Endodermal cell (in vitro differentiated cells): ENCODE results near the gene TTC28. TPM values are rescaled to one million over a fixed set of nuclear protein-coding genes. Genes with fewer than 3 reads are reported as not detected.

Source experiments
- DNase-seq: peaks from one replicate; pipeline ENCODE4 v3.0.0-alpha.2; 2017
- H3K27ac ChIP-seq: 2 replicates; pipeline ENCODE4 v1.5.1; 2013; ENCODE audit warnings: mild to moderate bottlenecking, low read depth, low read length, moderate library complexity
- H3K27me3 ChIP-seq: 2 replicates; pipeline ENCODE4 v1.6.1; 2013; ENCODE audit warnings: mild to moderate bottlenecking, low read length, moderate library complexity; ENCODE audit not compliant: insufficient read depth, control insufficient read depth, poor library complexity, severe bottlenecking
- H3K36me3 ChIP-seq: 2 replicates; pipeline ENCODE4 v1.7.0; 2013; ENCODE audit warnings: mild to moderate bottlenecking, low read length, moderate library complexity; ENCODE audit not compliant: control insufficient read depth, insufficient read depth
- H3K4me1 ChIP-seq: one replicate; pipeline ENCODE4 v1.7.0; 2013; ENCODE audit warnings: low read length; ENCODE audit not compliant: control insufficient read depth, insufficient read depth
- H3K4me3 ChIP-seq: 2 replicates; pipeline ENCODE4 v1.5.1; 2013; ENCODE audit warnings: mild to moderate bottlenecking, low read length, moderate library complexity
- H3K9ac ChIP-seq: 2 replicates; pipeline ENCODE4 v1.6.1; 2013; ENCODE audit warnings: mild to moderate bottlenecking, low read length, moderate library complexity; ENCODE audit not compliant: poor library complexity, severe bottlenecking; ENCODE audit errors: extremely low read depth
- H3K9me3 ChIP-seq: 2 replicates; pipeline ENCODE4 v1.6.1; 2013; ENCODE audit warnings: mild to moderate bottlenecking, low read length, moderate library complexity; ENCODE audit not compliant: control insufficient read depth
- H3K27ac Mint-ChIP-seq: 2 replicates; pipeline ENCODE4 v1.8.0; 2020; ENCODE audit warnings: mixed read lengths
- H3K27me3 Mint-ChIP-seq: 2 replicates; pipeline ENCODE4 v1.8.0; 2021; ENCODE audit warnings: mild to moderate bottlenecking, mixed read lengths; ENCODE audit not compliant: insufficient read depth
- H3K36me3 Mint-ChIP-seq: 2 replicates; pipeline ENCODE4 v1.8.0; 2020; ENCODE audit warnings: low read depth, mixed read lengths
- H3K4me1 Mint-ChIP-seq: 2 replicates; pipeline ENCODE4 v1.8.0; 2020; ENCODE audit warnings: mixed read lengths
- H3K4me3 Mint-ChIP-seq: 2 replicates; pipeline ENCODE4 v1.8.0; 2020; ENCODE audit warnings: mild to moderate bottlenecking, moderate library complexity, mixed read lengths
- H3K9me3 Mint-ChIP-seq: 2 replicates; pipeline ENCODE4 v1.8.0; 2020; ENCODE audit warnings: mild to moderate bottlenecking, mixed read lengths
- WGBS, 2 experiments: methylation state at CpG; one replicate each; pipeline versions ENCODE4 v1.1.5 to v1.1.7; 2013; ENCODE audit warnings: missing lambda C conversion rate in 2 of 2, mixed read lengths in 1 of 2; ENCODE audit not compliant: insufficient coverage in 1 of 2, insufficient read length in 1 of 2; 5-methylcytosine and 5-hydroxymethylcytosine counted together
- total RNA-seq, 2 donors: library from RNA; stranded (reverse); fragmentation: NEBNext Ultra II Directional in 1 of 2; extraction: Animal tissue kit (Norgen Biotek cat#: 25700) in 1 of 2; gene quantifications; 2 replicates in 1 of 2; 3 replicates in 1 of 2; pipeline ENCODE4 v1.2.1, GENCODE V29; 2021
- TF ChIP-seq, protein P1 (sequence below): fragments of 200-600 bp; sonication (generic); conservative IDR thresholded peaks from 2 replicates; pipeline ENCODE4 v1.5.0; 2021; ENCODE audit warnings: antibody characterized with exemption, mild to moderate bottlenecking

Gene TTC28
- total RNA-seq, 2 donors from 2014 or later, result 28.6 to 34.0 TPM

DNA sequence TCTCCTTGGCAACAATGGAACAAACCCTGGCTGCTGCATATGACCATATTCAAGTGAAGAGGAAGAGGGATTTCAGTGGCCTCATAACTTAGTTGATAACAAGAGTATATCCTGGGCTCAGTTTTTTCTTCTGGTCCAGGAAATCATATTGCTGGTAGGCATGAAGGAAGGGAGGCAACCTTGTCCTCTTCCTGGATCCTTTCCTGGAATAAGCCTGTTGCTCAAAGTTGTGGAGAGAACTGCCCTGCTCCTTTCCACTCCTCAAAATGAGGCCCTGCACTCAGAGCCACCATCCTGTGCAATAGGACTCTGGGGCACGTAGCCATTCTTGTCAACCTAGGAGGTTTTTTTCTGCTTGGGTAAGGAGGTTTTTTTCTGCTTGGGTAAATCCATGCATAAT lies 631.9 kb downstream of the TTC28 start:
- Histone ChIP-seq H3K4me1 (no peaks in the 10 kb centered on the region), H3K27me3 (no peaks in the 10 kb centered on the region), H3K4me3 (no peak overlapping the region), H3K9ac (no peak overlapping the region), H3K36me3 (no peaks in the 10 kb centered on the region), H3K27ac (no peak overlapping the region), H3K9me3 (no peaks in the 10 kb centered on the region)
- Mint-ChIP-seq H3K4me1 (peaks cover 4% of the 10 kb centered on the region), H3K27ac (no peak overlapping the region), H3K36me3 (no peaks in the 10 kb centered on the region), H3K27me3 (no peaks in the 10 kb centered on the region), H3K4me3 (no peak overlapping the region), H3K9me3 (no peaks in the 10 kb centered on the region)
- TF ChIP-seq, protein P1, sequence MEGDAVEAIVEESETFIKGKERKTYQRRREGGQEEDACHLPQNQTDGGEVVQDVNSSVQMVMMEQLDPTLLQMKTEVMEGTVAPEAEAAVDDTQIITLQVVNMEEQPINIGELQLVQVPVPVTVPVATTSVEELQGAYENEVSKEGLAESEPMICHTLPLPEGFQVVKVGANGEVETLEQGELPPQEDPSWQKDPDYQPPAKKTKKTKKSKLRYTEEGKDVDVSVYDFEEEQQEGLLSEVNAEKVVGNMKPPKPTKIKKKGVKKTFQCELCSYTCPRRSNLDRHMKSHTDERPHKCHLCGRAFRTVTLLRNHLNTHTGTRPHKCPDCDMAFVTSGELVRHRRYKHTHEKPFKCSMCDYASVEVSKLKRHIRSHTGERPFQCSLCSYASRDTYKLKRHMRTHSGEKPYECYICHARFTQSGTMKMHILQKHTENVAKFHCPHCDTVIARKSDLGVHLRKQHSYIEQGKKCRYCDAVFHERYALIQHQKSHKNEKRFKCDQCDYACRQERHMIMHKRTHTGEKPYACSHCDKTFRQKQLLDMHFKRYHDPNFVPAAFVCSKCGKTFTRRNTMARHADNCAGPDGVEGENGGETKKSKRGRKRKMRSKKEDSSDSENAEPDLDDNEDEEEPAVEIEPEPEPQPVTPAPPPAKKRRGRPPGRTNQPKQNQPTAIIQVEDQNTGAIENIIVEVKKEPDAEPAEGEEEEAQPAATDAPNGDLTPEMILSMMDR, result no peak
- 95 to 100% methylated on average over 1 of the region's 1 CpG for WGBS, 2 experiments
- no peak for DNase-seq

DNA sequence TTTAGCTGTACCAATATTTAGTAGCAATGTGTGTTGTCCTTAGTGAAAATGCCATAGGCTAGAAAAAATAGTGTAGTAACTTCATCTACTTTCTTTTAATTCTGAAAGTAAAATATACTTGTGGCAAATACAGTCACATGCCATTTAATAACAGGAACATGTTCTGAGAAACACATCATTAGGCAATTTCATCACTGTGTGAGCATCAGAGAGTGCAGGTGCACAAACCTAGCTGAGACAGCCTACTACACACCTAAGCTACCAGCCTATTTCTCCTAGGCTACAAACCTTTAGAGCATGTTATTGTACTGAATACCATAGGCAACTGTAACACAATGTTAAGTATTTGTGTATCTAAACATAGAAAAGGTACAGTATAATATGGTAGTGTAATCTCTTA lies 633.5 kb downstream of the TTC28 start:
- Histone ChIP-seq H3K27me3 (no peaks in the 10 kb centered on the region), H3K27ac (no peak overlapping the region), H3K4me3 (no peak overlapping the region), H3K4me1 (no peaks in the 10 kb centered on the region), H3K9me3 (no peaks in the 10 kb centered on the region), H3K9ac (no peak overlapping the region), H3K36me3 (no peaks in the 10 kb centered on the region)
- H3K27ac Mint-ChIP-seq, result no peak overlapping the region
- TF ChIP-seq, protein P1, result no peak
- H3K4me3 Mint-ChIP-seq, result no peak overlapping the region
- no peak for DNase-seq
- peaks cover 1% of the 10 kb centered on the region for H3K27me3 Mint-ChIP-seq
- H3K9me3 Mint-ChIP-seq, result no peaks in the 10 kb centered on the region
- H3K4me1 Mint-ChIP-seq, result peaks cover 4% of the 10 kb centered on the region
- H3K36me3 Mint-ChIP-seq, result no peaks in the 10 kb centered on the region

DNA sequence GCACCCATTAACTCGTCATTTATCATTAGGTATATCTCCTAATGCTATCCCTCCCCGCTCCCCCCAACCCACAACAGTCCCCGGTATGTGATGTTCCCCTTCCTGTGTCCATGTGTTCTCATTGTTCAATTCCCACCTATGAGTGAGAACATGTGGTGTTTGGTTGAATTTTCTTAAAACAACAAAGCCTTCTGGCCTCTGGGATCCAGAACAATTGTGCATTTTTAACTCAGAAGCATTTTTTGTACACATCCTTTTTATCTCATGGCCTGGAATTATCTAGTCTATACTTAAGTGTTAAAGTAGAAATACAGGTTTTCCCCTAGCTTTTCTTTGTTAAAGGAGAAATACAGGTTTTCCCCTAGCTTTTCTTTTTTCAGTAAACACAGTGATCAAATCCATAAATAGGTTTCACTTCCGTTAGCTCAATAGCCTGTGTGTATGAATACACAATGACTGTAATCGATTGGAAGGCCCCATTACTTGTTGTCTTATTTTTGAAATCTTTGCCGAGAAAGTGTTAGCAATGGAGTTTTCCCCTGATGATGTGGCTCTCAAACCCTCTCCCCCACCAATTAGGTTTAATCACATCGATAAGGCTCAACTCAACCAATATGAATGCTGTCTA lies 635.0 kb downstream of the TTC28 start:
- peaks cover 1% of the 10 kb centered on the region for H3K27me3 Mint-ChIP-seq
- Histone ChIP-seq H3K27me3 (no peaks in the 10 kb centered on the region), H3K36me3 (no peaks in the 10 kb centered on the region), H3K4me1 (no peaks in the 10 kb centered on the region), H3K4me3 (no peak overlapping the region), H3K9me3 (no peaks in the 10 kb centered on the region), H3K27ac (no peak overlapping the region), H3K9ac (no peak overlapping the region)
- H3K27ac Mint-ChIP-seq, result no peak overlapping the region
- peaks cover 4% of the 10 kb centered on the region for H3K4me1 Mint-ChIP-seq
- TF ChIP-seq, protein P1, result no peak
- no peak overlapping the region for H3K4me3 Mint-ChIP-seq
- H3K9me3 Mint-ChIP-seq, result no peaks in the 10 kb centered on the region
- DNase-seq, result no peak
- no peaks in the 10 kb centered on the region for H3K36me3 Mint-ChIP-seq
- WGBS, 2 experiments, result 97 to 100% methylated on average over 4 to 5 of the region's 7 CpGs
